ENCODE measurements around the gene CCNG2. TPM values are rescaled to one million over a fixed set of nuclear protein-coding genes. Genes with fewer than 3 reads are reported as not detected.

The CCNG2 gene
- total RNA-seq, 1 experiment from 2014 or later, result 34.1 TPM

DNA sequence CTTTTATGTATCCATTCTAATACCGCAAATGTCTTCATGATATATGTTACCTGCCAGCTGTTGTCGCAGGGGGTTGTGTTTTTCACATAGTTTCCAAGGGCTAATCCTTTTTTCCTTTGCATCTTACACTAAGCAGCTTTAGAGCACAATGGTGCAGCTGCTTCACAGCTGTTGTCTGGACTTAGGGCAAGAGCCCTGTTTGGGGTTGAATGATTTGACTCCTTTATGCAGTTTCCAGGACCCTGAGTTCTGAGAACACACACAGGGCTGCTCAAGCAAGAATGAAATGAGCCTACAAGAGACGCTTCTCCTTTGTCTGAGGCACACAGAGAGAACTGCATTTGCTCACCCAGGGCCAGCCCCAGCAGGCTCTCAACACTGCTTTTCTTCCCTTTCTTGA is 20.2 kb downstream of the CCNG2 start:
- H3K27me3 ChIP-seq (ENCODE audit: insufficient read depth, low read length), result peaks cover 9% of the 10 kb centered on the region; the same call in 1 of the 2 replicates
- H4K20me1 ChIP-seq (ENCODE audit: insufficient read depth), result no peaks in the 10 kb centered on the region
- ATAC-seq (no peak), DNase-seq (ENCODE audit: low read depth, low spot score) (no peak)
- no peaks in the 10 kb centered on the region for H3K79me2 ChIP-seq (ENCODE audit: insufficient read depth, low read length)
- no peak overlapping the region for H3K4me2 ChIP-seq (ENCODE audit: low read length)
- TF ChIP-seq, protein P1, sequence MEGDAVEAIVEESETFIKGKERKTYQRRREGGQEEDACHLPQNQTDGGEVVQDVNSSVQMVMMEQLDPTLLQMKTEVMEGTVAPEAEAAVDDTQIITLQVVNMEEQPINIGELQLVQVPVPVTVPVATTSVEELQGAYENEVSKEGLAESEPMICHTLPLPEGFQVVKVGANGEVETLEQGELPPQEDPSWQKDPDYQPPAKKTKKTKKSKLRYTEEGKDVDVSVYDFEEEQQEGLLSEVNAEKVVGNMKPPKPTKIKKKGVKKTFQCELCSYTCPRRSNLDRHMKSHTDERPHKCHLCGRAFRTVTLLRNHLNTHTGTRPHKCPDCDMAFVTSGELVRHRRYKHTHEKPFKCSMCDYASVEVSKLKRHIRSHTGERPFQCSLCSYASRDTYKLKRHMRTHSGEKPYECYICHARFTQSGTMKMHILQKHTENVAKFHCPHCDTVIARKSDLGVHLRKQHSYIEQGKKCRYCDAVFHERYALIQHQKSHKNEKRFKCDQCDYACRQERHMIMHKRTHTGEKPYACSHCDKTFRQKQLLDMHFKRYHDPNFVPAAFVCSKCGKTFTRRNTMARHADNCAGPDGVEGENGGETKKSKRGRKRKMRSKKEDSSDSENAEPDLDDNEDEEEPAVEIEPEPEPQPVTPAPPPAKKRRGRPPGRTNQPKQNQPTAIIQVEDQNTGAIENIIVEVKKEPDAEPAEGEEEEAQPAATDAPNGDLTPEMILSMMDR (IDR thresholded peaks at IDR 0.05 in 2 of 3, conservative IDR thresholded peaks at IDR 0.05 in 1 of 3; ENCODE audit: borderline replicate concordance in 1 of 3, insufficient read depth in 1 of 3, low read depth in 2 of 3, low read length in 2 of 3), result no peak
- TF ChIP-seq EGR1 (IDR thresholded peaks at IDR 0.05; ENCODE audit: low read depth) (no peak), CEBPB (IDR thresholded peaks at IDR 0.05; ENCODE audit: low read depth) (no peak), EZH2 (IDR thresholded peaks at IDR 0.05) (no peak), YY1 (IDR thresholded peaks at IDR 0.05; ENCODE audit: extremely low read depth, insufficient replicate concordance, low read depth, low read length) (no peak), ZFX (IDR thresholded peaks at IDR 0.05) (no peak), ZNF274 (IDR thresholded peaks at IDR 0.05; ENCODE audit: low read depth, low read length) (no peak), EZH2phosphoT487 (IDR thresholded peaks at IDR 0.05; ENCODE audit: borderline replicate concordance) (no peak), ELF1 (IDR thresholded peaks at IDR 0.05; ENCODE audit: borderline replicate concordance, low read depth) (no peak), CBX3 (IDR thresholded peaks at IDR 0.05; ENCODE audit: low read depth) (no peak), SRF (IDR thresholded peaks at IDR 0.05; ENCODE audit: low read depth) (no peak)
- TF ChIP-seq, protein P2, sequence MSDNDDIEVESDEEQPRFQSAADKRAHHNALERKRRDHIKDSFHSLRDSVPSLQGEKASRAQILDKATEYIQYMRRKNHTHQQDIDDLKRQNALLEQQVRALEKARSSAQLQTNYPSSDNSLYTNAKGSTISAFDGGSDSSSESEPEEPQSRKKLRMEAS (IDR thresholded peaks at IDR 0.05), result no peak
- no peak overlapping the region for H3K9ac ChIP-seq (ENCODE audit: low read length)
- ChIA-PET CTCF (no interaction called here), POLR2A (no interaction called here), RAD21 (ENCODE audit: low non-redundant PET in 1 of 2, low total read pairs in 2 of 2, uncharacterized antibody in 2 of 2, unreplicated experiment in 2 of 2) (no interaction called here)
- no peaks in the 10 kb centered on the region for H3K9me3 ChIP-seq (ENCODE audit: control insufficient read depth in 1 of 2, insufficient read depth in 1 of 2, low read depth in 1 of 2, low read length in 2 of 2)
- no peak overlapping the region for H2AFZ ChIP-seq (ENCODE audit: low read depth, low read length, poor library complexity, severe bottlenecking)
- no peak overlapping the region for H3K4me3 ChIP-seq (replicated peaks in 1 of 2; ENCODE audit: low read depth in 1 of 2, low read length in 2 of 2)
- intact Hi-C loops (cut with micrococcal nuclease), result no loop called here
- H3K9me2 ChIP-seq (ENCODE audit: insufficient read depth), result no peaks in the 10 kb centered on the region
- H3K36me3 ChIP-seq (ENCODE audit: control insufficient read depth in 1 of 2, insufficient read depth in 2 of 2, low read length in 2 of 2), result no peaks in the 10 kb centered on the region
- no peak overlapping the region for H3K27ac ChIP-seq (ENCODE audit: low read depth, low read length)
- peaks cover 0 to 7% of the 10 kb centered on the region in 2 experiments; a peak in 2 of 4 replicates for H3K4me1 ChIP-seq (ENCODE audit: control insufficient read depth in 1 of 2, insufficient read depth in 2 of 2, low read length in 2 of 2)
- BruUV-seq (replicated peaks), result no TSS peak
